GM19438 (cell line): ENCODE measurements around the gene DCAF4.

Source experiments
- ATAC-seq: cut with Tn5 transposase; IDR thresholded peaks from one replicate; pipeline ENCODE4 v1.9.1; 2021; ENCODE audit warnings: low read depth; ENCODE audit not compliant: unreplicated experiment

The DCAF4 gene

DNA sequence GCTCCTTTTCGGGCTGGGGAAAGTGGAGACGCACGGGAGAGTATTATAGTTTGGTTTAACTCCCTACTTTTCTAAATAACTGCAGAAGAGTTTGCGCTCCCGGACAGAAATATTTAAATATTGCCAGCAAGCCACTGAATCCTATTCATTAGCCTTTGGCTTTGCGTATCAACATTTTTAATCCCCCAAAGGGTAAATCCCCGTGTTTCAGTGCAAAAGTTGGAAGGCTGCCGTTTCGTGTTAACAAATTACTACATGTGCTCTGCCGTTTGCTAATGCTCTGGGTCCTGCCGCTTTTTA lies 32.0 kb upstream of the DCAF4 start:
- no peak for ATAC-seq

DNA sequence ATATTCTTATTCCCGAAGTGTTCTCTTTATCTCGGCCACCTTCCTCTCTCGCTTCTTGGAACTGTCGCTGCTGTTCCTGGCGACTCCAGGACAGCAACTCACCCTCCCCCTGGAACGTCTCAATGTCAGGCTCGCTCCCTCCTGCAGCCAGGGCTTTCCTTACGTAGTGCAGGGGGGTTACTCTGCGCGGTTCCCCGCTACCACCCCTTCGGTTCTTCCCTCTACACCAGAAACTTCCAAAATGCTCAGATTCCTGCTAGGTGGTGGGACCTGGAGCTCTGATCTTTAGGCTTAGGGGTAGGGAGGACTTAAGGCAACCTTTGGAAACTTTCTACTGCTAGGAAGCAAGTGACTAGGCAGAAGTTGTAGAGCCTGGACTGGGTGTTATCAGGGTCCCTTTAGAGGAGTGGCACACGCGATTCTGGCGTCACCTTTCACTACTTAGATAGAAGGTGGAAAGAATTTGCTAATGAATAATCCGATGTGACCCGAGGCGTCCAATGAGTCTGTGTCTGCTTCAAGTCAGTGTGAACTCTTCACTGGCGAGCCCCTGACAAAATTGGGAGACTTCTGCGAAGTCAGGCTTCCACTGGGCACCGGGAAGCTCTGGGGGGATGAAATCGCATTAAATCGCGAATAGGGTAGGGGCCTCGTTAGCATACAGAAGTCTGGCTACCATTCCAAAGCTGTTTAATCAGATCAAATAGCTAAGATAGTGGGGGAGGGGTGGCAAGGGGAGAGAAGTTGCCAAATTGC lies 31.5 kb upstream of the DCAF4 start:
- ATAC-seq, result no peak

DNA sequence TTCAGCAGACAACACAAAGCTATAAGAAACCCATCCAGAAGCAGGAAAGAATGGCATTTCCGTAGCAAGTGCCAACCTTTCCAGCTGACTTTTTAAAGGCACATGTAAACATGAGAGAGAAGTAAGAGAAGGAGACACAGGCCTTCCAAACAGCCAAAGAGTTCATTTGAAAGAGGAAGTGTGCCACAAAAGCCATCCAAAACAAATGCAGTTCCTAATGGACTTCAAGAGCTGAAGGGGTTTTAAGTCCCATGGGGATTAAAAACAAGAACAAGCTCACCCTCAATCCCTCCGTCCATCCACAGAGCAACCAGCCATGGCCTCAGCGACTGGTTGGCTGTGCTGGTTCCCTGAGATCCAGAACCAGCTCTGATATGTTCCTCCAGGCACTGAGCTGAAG lies 27.8 kb upstream of the DCAF4 start:
- no peak for ATAC-seq

DNA sequence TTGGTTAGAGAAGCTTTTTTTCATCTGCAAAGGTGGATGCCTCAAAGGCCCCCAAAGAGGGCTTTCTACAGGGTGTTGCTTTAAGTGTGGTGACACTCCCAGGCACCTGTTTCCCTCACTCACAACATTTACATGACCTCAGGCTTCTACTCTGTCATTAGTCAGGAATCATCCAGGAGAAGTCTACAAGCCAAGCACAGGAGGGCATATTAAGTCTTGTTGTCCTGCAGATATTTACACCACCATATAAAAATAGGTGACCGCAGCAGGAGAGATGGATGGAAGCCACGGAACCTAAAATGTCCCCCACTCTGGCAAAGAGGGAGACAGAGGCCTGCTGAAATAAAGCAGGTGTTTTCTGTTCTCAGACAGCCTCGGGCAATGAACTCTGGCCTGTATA lies 24.9 kb upstream of the DCAF4 start:
- no peak for ATAC-seq

DNA sequence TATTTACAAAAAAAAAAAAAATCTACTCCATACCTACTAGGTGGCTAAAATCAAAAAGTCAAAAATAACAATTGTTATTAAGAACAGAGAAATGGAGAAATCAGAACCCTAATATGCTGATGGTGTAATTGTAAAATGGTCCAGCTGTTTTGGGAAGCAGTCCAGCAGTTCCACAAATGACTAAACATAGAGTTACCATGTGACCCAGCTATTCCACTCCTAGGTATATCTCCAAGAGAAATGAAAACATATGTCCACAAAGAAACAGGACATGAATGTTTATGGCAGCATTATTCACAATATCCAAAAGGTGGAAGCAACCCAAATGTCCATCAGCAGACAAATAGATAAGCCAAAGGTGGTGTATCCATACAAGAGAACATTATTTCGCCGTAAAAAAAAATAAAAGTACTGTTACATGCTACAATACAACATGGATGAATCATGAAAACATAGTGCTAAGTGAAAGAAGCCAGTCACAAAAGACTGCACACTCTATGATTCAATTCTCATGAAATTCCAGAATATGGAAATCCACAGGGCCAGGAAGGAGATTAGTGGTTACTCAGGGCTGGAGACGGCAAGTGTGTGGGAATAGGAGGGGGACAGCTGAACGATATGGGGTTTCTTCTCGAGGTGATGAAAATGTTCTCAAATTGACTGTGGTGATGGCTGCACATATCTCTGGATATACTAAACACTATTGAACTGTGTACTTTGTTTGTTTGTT lies 23.3 kb upstream of the DCAF4 start:
- no peak for ATAC-seq

DNA sequence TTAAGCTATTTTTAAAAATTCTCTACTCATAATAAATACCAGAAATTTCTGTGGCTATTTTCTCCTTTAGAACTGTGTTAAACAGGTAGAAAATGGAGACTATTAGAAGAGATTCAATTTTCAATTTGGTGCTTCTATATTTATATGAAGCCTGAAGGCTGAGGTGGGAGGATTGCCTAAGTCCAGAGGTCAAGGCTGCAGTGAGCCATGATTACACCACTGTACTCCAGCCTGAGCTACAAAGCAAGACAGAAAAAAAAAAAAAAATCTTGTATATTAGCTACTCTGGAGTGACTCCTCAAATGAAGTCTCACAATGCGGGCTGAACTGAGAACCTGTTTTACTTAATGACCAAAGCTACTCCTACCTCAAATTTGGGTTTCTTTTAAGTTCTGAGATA lies 22.5 kb upstream of the DCAF4 start:
- ATAC-seq, result no peak

DNA sequence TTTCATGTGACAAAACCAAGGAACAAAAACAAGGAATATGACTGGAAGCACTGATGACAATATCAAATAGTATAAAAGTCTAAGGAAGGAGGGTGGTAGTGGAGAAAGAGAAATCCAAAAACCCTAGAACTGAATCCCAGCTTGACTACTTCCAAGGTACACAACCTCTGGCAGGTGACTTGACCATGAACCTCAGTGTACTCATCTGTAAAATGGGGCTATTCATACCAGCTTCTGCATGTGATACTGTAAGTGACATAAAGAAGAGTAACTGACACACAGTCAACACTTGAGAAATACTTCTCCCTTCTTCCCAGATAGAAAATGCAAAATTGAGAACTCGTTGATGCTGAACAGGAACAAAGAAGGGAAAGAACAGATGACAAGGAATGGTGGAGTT lies 22.0 kb upstream of the DCAF4 start:
- ATAC-seq, result no peak

DNA sequence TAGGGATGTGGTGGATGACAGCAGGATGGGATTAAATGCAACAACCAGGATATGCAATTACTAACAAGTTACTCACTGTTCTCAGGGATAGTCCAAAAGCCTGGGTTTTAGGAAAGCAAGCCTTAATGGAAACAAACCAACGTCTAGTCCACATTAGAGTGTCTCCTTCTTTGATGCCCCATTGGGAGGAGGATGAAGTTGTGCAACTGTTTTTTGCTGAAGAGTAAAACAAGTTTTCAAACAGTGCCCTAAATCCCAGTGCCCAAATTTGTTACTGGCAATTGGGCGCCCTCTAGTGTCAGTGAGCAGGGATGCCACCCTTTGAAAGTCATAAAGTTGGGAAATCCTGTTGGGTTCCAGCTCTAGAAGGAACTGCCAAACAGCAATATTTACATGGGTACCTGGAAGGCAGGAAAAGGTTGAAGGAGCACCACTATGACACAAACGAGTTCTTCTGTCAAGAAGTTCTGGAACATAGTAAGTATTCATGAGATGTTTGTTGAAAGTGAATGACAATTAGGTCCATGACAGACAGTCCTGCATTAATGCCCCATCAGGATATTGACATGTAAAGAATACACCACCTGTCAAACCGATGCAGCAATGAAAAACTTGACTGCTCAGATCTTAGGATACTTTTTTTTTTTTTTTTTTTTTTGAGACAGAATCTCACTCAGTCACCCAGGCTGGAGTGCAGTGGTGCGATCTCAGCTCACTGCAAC lies 21.3 kb upstream of the DCAF4 start:
- ATAC-seq, result no peak

DNA sequence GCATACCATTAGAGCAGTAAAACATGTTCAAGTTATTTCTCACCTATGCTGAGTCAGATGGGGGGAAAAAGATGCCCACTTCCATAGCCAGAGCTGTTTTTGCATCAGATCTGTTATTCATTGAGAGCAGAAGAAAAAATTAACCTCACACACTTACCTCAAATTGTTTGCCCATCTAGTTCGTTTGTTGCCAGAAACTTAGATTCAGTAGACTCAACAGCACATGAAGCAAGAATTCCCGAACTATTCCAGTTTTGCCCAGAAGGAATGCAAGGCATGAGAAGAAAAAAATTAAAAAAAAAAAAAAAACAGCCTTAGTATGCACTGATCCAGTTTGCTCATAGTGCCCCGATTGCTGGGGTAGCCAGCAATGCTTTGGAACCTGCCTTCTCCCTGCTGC lies 19.9 kb upstream of the DCAF4 start:
- no peak for ATAC-seq

DNA sequence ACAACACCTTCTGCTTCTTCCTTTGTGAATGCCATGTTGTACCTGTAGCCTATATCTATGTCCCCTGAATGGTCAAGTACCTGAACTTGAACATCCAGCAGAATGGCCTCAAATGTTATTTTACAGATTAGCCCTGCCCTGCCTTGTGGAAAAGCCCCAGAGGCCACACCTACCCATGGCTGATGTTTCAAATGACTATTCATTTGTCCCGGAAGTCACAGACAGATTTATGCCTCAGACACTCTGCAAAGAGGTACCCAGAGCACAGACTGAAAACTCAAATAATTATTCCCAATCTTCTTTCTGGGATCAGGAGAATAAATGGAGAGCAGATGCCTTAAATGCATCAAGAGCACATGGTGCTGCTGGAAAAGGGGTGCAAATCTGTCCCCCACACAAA lies 19.4 kb upstream of the DCAF4 start:
- ATAC-seq, result no peak

DNA sequence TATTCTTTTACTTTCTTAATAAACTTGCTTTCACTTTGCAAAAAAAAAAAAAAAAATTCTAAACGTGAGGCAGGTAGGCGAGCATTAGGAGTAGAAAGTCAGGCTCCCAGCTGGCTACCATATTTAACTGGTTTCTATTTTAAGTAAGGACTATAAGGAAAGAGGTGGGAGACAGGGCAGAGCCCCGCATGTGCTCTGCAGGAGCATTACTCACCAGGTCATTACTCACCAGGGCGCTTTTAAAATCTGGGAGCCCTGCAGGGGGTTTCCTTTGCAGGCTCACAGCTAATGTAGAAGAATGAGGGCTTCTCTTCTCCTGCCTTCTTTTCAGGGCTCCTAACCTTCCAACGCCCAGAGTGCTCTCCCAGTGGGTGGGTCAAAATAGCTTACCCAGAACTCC lies 18.4 kb upstream of the DCAF4 start:
- ATAC-seq, result no peak

DNA sequence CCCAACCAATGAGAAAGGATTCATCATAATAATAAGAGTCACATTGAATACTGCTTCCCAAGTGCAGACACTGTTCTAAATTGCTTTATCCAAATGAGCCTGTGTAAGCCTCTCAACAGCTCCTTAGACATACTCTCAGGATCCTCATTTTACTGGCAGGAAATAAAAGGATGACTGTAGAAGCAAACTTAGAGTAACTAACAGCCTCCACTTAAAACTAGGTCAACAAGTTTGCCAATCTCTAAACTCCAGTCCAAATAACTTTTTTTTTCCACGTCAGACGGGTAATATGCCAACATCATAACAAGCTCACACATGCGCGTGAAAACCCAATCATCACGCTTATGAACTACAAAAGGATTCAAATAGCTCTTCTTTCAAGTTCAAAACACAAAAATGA lies 17.1 kb upstream of the DCAF4 start:
- no peak for ATAC-seq

DNA sequence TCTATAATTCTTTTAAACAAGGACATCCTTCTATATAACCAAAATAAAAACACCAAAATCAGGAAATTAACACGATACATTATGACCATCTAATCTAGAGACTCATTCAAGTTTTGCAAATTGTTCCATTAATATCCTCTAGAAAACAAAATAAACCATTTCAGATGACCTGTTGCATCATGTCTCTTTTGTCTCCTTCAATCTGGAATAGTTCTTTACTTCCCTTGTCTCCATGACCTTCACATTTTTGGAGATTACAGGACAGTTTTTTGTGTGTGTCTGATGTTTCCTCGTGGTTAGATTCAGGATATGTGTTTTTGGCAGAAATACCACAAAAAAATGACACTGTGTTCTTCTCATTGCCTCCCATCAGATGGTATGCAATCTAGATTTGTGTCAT lies 12.5 kb upstream of the DCAF4 start:
- no peak for ATAC-seq

DNA sequence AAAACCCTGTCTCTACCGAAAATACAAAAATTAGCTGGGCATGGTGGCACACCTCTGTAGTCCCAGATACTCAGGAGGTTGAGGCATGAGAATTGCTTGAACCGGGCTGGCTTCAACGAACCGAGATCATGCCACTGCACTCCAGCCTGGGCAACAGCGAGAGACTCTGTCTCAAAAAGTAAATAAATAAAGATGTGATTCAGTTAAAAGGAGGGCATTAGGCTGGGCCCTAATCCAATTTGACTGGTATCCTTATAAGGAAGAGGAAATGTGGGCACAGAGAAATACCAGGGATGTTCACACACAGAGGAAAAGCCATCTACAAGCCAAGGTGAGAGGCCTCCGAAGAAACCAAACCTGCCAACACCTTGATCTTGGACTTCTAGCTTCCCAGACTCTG lies 10.1 kb upstream of the DCAF4 start:
- ATAC-seq, result no peak

DNA sequence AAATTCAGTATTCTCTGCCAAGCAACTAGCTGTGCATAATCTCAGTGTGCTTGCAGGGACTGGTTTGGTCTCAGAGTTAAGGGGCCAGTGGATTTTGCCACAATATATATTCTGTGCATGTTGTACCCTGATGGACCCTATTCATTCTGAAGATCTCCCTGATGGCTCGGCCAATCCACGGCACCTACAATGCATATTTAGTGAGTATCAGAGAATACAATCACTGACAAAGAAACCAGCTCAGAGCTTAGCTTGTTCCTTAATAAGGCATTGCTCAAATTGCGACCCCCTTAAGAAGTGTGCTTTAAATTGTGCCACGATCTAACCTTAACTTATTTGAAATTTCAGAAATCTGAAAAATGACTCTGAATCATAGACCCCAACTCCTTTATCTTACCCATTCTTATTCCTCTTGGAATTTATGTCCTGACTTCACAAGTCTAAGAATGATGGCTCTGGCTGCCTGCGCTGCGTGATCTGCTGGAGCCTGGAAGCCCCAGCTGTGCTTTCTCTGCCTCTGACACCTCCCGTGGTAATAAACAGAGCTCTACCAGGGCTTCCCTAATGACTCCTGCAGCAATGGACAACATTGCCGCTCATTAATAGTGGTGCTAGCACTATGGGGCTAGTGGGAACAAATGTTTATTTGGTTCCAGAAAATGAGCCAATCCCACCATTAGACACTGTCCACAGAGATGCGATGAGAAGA lies 9.0 kb upstream of the DCAF4 start:
- no peak for ATAC-seq

DNA sequence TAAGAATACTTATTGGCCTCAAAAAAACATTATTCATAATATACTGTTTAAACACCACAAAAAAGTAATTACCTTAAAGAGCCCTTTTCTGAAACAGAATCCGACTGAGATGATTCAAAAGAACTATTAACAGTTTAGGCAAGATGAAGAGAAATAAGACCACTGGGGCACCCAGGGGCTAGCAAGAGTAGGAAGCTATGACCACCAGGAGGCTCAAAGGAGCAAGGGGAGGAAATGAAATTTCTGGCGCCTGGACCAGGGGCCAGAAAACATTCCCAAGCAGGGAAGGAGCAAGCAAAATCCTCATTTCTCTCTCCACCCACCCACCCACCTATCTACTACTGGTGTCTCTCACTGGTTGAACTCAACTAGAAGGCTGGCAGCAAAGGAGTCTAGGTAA lies 6.3 kb upstream of the DCAF4 start:
- ATAC-seq, result no peak

DNA sequence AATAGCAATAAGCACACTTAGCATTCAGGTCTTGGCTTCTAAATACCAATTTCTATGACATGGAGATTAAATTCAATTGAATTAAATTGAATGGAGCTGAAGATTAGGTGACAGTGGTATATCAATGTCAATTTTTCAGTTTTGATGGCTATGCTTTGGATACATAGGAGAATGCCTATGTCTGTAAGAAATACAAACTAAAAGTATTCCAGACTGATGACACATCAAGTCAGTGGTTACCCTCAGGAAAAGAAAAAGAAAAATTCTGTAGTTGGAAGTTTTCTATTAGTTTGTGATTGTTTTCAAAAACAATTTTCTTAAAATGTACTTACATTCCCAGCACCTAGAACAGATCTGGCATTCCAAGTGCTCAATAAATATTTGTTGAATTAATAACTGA lies 4.9 kb upstream of the DCAF4 start:
- ATAC-seq, result no peak

DNA sequence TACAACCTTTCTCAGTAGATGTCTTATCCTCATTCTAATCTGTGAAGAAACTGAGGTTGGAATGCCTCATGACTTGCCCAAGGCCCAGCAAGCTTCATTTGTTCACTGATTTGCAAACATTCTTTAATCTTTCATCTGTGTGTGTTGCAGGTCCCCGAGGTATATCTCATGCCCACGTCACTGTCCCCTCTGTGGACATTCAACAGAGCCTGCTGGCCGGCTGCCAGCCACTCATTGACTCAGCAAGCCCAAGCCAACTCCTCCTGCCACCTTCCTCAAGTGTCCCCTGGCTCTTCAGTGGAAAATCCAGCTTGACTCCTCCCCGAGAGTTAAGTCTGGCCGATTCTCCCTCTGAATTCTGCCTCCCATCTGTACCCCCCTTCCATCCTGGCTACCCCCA lies 1.9 kb upstream of the DCAF4 start:
- no peak for ATAC-seq

DNA sequence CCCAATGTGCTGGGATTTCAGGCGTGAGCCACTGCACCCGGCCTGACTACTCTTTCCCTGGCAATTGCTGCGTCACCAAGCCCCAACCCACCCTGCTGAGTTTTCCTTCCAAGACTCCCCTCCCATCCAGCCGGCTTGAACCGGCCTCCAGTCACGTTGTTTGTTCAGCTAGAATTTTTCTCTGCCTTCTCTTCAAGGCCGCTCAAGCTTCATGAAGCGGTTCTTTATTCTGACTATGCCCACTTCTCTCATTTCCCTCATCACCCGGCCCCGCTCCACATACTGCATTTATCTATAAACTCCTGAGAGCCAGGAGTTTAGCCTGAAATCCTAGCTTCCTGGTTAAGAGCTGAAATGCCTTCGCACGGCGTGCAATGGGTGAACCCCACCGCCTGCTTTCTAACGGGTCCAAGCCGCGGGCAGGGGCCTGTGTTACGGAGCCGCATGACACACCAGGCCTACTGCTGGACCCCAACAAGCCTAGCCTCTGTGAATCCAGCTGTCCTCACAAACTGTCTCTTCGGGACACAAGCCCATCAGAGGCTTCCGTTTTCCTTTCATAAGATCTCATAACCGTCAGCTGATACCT lies 999 bp upstream of the DCAF4 start:
- no peak for ATAC-seq

DNA sequence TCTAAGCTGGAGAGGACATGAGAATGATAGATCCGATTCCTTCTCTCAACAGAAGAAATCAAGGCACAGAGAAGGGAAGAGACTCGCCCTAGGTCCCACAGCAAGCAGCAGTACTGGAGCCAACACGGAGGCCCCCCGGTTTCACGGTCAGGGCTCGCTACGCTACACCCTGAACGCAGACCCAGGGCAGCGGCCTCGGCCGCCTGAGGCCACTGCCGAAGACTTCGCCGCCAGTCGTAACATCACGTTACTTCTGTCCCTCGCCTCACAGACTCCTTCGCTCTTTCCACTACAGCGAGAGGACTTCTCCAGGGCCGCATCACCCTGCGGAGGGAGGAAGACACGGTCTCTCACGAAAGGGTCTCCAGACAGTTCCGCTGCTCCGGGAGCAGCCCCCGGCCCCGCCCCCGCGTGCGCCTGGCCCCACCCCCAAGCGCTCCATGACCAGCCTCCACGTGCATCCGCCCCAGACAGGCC lies 411 bp upstream of the DCAF4 start:
- ATAC-seq, result peak; percentile 29

DNA sequence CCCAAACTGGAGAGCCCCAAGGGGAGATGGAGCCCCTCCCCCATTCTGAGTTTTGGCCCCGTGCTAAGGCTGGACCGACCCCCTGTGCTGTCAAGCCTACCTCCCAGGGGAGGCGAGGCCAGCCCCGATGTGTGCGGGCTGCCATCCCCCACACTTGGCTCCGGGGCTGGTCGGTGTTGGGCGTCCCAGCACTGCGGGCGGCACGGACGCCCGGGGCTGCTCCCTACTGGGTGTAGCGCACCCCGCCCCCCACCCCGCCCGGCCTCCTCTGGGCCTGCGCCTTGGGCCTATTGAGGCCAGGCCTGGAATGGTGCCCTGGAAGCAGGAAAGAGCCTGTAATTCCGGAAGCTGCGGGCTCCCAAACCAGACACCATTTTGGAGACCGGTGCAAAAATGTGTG lies 2.6 kb downstream of the DCAF4 start:
- ATAC-seq, result no peak
